Activated T-helper 1 cell treated with Interleukin-2 at 50 U/mL for 16 hours (primary cell): ENCODE measurements around the gene PTPRN2.
"Not testable (repeated sequence)": the region's sequence is repeated elsewhere in the genome, so short reads cannot be mapped to it uniquely, and the experiment has no call there.

Source experiments
- DNase-seq: peaks from one replicate; pipeline ENCODE4 v3.0.0-alpha.2; 2020; ENCODE audit warnings: low read depth

Gene PTPRN2

GRCh38 chr7:157792241-157793086, 795.2 kb downstream of the PTPRN2 start:
- DNase-seq = no peak

DNA sequence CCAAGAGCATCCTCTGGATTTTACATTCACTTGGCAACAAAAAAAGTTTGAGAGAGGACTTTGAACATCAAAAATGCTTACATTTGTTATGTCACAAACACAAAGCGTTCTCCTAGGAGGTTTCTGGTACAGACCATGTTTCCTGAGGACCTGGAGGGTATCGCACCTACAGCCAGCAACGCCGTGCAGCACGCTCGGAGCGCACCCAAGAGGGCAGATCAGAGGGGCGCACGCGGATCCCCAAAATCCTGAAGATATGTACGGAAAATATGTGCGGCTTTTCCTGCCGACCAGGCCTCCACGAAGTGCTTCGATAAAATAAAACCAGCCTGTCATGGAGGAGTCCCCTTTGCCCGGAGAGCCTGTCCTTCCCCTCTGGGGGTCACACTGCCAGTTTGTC, 796.0 kb downstream of the PTPRN2 start:
- no peak for DNase-seq

DNA sequence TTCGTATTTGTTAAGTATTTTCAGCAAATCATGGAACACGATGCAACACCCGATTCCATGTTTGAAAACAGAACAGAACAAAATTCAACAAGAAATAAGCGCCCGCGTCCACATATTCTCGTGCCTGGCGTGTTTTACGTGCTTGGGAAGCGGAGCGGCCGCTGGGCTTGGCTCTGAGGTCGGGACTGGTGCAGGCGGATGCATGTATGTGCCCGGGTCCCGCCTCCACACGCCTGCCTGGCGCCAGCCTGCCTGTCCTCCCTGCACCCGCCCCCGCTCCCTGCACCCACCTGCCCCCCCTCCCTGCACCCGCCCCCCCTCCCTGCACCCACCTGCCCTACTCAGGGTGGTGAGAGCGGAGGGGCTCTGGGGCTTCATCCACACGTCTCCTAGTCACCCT, 796.4 kb downstream of the PTPRN2 start:
- no peak for DNase-seq

DNA sequence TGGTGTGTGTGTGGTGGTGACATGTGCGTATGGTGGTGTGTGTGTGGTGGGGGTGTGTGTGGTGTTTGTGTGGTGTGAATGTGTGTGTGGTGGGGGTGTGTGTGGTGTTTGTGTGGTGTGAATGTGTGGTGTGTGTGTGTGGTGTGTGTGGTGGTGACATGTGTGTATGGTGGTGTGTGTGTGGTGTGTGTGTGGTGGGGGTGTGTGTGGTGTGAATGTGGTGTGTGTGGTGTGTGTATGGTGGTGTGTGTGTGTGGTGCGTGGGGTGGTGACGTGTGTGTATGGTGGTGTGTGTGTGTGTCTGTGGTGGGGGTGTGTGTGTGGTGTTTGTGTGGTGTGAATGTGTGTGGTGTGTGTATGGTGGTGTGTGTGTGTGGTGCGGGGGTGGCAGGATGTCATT, 797.7 kb downstream of the PTPRN2 start:
- DNase-seq = no peak

DNA sequence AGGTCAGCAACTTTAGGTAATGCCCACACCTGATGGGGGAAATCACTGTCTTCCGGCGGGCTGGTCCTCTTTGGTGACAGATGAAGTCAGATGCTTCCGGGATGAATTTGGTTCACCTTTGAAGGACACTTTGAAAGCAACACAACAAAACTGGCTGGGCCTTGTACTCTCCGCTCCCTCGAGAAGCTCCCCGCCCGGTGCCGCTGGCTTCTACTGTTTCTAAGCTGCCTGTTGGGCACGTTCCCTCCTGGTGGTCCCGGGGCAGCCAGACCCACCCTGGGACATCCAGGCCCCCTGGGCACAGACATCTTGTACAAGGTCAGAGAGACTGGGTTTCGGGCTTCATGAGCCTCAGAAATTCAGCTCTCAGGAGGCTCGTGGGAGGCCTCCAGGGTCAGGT, 798.5 kb downstream of the PTPRN2 start:
- DNase-seq = no peak

GRCh38 chr7:157788573-157788972, 799.0 kb downstream of the PTPRN2 start:
- DNase-seq = no peak

- no peak for DNase-seq
Measured at GRCh38 chr7:157787275-157787701, 800.3 kb downstream of the PTPRN2 start.

DNA sequence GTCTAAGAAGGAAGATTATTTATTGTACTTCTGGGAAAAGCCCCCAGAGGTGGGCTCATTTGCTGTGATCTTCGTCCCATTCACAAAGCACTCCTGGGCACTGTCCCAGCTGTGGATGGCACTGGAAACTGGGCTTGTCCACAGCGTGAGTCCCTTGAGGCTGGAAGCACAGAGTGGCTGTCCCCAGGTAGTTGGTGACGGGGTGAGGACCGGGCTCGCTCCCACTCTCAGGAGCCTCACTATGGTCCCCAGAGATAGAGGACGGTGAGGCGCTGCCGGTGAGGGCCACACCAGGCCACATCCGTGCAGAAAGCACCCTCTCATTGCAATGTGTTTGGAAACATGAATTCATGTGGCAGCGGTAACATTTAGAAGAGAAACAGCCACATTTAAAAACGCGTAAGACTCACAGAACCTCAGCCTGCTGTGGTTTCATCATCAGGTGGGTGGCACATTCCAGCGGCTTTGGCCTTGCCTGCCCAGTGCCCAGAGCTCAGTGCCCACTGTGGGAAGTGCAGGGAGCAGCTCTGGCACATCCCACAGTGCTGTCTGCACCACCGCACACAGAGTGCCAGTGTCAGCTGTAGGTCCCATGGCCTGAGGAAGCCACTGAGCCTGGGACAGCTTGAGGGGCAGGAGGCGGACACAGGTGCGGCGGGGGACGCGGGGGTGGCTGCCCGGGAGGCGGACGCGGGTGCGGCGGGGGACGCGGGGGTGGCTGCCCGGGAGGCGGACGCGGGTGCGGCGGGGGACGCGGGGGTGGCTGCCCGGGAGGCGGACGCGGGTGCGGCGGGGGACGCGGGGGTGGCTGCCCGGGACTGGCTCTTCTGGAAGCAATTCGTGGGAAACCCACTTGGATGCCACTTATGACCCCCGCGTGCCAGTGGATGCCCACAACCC, 801.0 kb downstream of the PTPRN2 start:
- DNase-seq = no peak

DNA sequence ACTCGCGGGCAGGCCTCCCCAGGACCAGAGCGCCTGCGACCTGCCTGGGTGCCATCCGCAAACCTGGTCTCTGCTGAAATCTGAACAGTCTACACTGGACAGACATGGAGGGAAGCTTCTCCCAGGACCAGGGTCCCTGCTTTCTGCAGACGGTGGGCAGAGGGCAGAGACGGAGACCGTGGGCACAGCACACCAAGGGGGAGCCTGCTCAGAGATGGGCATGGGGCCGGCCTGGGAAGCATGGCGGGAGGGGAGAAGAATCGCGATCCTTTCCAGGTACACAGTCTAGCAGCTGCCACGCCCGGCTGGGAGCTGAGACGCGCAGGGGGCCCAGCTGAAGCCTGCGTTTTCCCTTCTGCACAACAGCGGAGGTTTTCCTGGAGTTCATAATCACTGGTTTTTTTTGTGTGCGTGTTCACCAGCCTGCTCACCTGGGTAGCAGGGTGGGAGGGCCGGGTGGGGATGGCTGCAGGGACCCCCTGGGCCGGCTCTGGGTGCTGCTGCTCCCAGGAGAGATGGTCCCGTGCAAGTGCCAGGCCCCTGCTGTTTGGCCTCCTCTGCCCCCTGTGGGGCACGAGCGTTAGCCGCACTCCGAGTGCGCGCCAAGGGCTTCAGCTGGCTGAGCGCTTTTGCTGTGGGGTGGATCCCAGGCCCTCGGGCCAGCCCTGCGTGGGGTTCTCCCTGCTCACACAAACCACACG, 802.0 kb downstream of the PTPRN2 start:
- no peak for DNase-seq

- no peak for DNase-seq
Measured at GRCh38 chr7:157784979-157785441, 802.6 kb downstream of the PTPRN2 start.

DNA sequence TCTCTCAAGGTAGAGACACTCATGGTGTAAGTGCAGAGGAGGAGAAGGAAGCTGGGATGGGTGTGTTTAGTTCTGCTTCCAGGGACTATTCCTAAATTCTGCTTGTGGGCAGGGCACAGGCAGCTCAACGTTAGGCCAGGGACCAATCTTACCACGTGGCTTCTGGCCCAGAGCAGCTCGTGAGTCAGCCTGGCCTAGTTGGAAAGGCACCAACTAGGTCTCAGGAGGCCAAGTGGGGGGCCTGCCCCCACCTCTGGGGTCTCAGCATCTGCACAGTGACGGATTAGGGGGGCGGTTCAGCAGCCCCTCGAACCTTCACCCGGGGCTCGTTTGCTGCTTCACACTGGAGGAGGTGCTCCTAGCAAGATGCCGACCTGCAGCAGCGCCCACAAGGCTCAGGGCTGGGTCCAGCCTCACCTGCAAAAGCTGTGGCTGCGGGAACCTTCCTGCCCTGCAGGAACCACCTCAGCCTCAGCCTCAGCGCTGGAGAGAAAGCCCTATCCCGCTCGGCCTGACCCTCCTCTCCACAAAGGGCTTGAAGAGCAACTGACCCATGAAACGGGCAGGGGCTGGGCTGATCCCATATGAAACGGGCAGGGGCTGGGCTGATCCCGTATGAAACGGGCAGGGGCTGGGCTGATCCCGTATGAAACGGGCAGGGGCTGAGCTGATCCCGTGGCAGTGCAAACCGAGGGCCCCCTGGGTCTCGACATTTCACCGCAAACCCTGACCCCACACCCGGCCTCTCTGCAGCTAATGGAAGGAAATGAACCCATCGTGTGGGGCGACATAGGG, 803.4 kb downstream of the PTPRN2 start:
- DNase-seq = no peak

DNA sequence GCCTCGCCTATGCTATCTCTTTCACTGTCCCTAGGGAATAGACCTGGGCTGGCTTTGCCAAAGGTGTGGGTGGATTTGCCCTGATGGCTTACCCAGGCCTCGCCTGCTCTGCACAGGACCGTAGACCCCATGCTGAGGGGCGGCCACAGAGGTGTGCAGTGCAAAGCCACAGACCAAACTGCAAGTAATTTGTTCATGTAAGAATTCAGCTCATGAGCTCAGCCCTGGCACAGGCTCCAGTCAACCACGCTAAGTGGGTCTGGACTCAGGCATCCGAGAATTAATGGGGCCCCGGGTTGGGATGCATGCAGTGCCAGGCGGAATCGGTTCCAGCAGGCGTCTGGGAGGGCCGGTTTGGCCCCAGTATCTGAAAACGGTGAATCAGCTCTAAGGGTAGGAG, 805.6 kb downstream of the PTPRN2 start:
- DNase-seq = no peak

- DNase-seq = no peak
Measured at GRCh38 chr7:157780721-157781120, 806.9 kb downstream of the PTPRN2 start.

- no peak for DNase-seq
Measured at GRCh38 chr7:157780312-157780711, 807.3 kb downstream of the PTPRN2 start.

DNA sequence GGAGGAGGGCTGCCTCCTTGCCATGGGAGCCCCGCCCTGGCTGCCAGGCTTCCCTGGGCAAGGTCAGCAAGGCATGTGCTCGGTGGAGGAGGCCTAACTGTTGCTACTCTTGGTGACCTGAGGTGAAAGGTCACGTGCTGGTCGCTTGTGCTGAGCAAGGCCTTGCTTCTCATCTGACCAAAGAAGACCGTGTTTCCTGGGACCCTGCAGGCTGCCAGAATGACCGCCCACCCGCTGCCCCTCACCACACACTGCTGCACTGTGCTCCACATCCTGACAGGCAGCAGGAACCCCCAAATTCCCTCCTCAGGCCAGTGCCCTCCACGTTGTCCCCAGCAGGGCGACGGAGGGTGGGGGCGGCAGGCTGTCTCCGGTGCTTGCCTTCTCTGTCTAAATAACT, 808.4 kb downstream of the PTPRN2 start:
- no peak for DNase-seq

DNA sequence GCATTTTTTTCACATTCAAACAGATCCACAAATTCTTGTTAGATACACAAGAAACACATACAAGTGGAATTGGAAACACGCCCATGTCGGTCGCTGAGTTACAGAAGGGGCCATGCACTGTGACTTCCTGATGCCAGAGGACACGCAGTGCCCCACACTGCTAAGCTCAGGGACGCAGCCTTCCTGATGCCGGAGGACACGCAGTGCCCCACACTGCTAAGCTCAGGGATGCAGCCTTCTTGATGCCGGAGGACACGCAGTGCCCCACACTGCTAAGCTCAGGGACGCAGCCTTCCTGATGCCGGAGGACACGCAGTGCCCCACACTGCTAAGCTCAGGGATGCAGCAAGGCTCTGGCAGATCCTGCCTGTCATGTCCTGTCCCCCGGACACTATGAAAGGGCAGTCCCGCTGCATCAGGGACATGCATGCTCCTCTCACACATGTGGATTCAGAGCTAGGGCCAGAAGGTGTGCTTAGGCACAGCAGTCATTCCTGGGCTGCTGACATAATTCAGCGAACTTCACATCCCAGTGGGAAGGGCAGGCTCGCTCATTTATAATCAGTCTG, 810.3 kb downstream of the PTPRN2 start:
- not testable (repeated sequence) for DNase-seq

GRCh38 chr7:157775560-157776332, 811.9 kb downstream of the PTPRN2 start:
- DNase-seq = no peak

DNA sequence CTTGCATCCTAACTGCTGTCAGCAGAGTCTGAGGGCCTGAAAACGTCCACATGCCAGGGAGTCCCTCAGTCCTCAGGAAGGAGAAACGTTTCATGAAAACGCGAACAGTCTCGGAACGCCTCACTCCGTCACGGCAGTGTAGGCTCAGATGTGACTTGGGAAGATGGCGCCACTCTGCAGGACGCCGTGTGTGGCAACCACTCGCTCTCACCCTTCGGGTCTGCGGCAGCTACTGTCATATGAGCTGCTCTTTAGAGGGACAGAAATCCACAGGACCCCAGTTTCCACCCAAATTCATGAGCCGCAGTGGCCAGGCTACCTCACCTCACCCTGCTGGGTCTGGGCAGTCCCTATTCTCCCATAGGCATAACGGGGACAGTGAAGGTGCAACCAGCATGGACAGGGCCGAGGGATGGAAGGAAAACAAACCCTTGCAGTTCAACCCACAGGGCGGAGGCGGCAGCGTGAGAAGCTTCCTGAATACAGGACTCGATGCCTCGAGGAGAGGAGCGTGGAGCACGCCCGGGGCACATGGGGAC, 812.5 kb downstream of the PTPRN2 start:
- no peak for DNase-seq

DNA sequence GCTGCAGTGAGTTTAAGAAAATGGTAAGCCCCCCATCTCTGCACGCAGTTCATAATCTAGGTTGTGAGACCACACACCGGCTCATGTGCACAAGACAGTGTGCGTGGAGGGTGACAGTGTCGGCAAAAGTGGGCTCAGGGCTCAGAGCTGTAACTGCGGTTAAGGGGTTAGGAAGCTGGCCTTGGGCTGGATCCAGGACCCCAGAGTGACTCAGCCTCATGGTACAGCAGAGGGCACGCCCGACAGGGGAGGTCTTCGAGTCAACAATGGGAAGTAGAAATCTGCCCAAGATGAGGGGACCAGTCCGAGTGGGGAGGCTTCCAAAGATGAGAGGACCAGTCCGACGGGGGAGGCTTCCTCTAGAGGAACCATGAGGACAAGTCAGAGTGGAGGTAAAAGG, 813.1 kb downstream of the PTPRN2 start:
- no peak for DNase-seq

DNA sequence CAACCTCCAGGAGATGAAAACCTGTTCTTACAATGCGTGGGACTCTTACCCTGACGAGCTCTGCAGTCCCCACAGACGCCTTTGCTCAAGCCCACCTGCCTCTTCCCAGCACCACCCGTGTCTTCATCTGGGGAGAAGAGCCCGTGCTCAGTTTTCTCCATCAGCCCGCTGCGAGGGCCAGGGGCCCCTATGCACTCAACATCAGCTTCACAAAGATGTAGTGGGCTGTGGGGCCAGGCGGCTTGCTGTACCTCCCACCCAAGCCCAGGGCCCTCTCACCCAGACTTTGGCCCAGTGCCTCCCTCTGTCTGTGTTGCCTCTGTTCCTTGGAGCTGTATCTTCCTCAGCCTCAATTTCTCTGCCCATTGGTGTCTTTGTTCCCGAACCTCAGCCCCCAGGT, 814.3 kb downstream of the PTPRN2 start:
- no peak for DNase-seq
